Right kidney (tissue), 9 donors: ENCODE measurements around the gene ACAD11.
A peak's percentile ranks its signal among the peaks of the same experiment; 100 is the strongest.

Experiments
- DNase-seq: peaks from one replicate; pipeline ENCODE4 v3.0.0-alpha.2; 2016
- long read RNA-seq, 8 donors: transcript quantifications; one replicate each; lab custom pipeline, GENCODE V29; 2026

Gene ACAD11, protein sequence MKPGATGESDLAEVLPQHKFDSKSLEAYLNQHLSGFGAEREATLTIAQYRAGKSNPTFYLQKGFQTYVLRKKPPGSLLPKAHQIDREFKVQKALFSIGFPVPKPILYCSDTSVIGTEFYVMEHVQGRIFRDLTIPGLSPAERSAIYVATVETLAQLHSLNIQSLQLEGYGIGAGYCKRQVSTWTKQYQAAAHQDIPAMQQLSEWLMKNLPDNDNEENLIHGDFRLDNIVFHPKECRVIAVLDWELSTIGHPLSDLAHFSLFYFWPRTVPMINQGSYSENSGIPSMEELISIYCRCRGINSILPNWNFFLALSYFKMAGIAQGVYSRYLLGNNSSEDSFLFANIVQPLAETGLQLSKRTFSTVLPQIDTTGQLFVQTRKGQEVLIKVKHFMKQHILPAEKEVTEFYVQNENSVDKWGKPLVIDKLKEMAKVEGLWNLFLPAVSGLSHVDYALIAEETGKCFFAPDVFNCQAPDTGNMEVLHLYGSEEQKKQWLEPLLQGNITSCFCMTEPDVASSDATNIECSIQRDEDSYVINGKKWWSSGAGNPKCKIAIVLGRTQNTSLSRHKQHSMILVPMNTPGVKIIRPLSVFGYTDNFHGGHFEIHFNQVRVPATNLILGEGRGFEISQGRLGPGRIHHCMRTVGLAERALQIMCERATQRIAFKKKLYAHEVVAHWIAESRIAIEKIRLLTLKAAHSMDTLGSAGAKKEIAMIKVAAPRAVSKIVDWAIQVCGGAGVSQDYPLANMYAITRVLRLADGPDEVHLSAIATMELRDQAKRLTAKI
- long read RNA-seq, donor 1, full-length matches to known transcripts: 7 of 18 reads
- long read RNA-seq, donor 1, partial matches to known transcripts: 11 of 18 reads
- long read RNA-seq, donor 1, other reads (novel, unspliced or antisense): 0 of 18 reads
- long read RNA-seq, donor 2: 0 reads
- long read RNA-seq, donor 3, full-length matches to known transcripts: 2 of 9 reads
- long read RNA-seq, donor 3, partial matches to known transcripts: 7 of 9 reads
- long read RNA-seq, donor 3, other reads (novel, unspliced or antisense): 0 of 9 reads
- long read RNA-seq, donor 4, full-length matches to known transcripts: 7 of 7 reads
- long read RNA-seq, donor 4, partial matches to known transcripts: 0 of 7 reads
- long read RNA-seq, donor 4, other reads (novel, unspliced or antisense): 0 of 7 reads
- long read RNA-seq, donor 5, full-length matches to known transcripts: 6 of 6 reads
- long read RNA-seq, donor 5, partial matches to known transcripts: 0 of 6 reads
- long read RNA-seq, donor 5, other reads (novel, unspliced or antisense): 0 of 6 reads
- long read RNA-seq, donor 6, full-length matches to known transcripts: 6 of 6 reads
- long read RNA-seq, donor 6, partial matches to known transcripts: 0 of 6 reads
- long read RNA-seq, donor 6, other reads (novel, unspliced or antisense): 0 of 6 reads
- long read RNA-seq, donor 7, full-length matches to known transcripts: 2 of 2 reads
- long read RNA-seq, donor 7, partial matches to known transcripts: 0 of 2 reads
- long read RNA-seq, donor 7, other reads (novel, unspliced or antisense): 0 of 2 reads
- long read RNA-seq, donor 8, full-length matches to known transcripts: 5 of 5 reads
- long read RNA-seq, donor 8, partial matches to known transcripts: 0 of 5 reads
- long read RNA-seq, donor 8, other reads (novel, unspliced or antisense): 0 of 5 reads

DNA sequence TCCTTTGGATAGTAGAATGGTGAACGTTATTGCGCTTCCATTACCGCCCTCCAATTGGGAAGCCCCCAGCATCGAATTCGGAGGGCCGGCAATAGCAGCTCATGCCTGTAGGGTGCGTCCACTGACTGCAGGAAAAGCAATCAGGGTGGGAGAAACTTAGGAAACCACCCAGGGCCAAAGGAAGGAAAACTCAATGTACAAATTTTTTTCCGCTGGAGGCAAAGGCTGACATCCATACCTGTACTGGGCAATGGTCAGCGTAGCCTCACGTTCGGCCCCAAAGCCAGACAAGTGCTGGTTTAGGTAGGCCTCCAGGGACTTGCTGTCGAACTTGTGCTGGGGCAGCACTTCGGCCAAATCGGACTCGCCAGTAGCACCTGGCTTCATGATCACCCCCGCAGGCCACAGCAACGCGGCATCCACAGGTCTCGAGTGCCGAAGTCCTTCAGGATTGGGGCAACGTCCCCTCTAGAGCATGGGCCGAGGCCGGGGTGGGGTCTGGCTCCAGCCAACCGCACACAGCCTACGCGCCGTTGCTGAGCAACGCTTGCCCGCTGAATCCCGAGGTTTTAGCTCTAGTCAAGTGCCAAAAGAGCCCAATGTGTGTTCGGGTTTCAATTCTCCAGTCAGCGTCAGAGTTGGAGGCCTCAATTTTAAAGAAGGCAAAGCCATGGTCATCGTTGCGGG, at the start of gene ACAD11:
ACAD11 (minus strand) TSS at position 445 of the 687 bp plus-strand sequence; CDS start at position 387, 58 bp downstream.
- DNase-seq: peak; percentile 89

DNA sequence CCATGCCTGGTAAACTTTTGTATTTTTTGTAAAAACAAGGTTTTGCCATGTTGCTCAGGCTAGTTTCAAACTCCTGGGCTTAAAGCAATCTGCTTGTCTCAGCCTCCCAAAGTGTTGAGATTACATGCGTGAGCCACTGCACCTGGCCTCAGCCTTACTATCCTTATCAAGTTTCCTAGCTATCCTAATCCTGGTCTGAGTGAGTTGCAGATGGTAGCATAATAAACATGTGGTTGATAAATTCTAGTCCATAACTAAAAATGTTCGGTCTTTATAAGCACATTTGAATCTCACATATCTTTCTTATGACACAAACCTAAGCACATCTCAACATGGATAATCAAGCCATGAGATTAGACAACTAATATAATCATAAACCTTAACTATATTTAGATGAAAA, 44.1 kb upstream of the ACAD11 start:
- DNase-seq: no peak

DNA sequence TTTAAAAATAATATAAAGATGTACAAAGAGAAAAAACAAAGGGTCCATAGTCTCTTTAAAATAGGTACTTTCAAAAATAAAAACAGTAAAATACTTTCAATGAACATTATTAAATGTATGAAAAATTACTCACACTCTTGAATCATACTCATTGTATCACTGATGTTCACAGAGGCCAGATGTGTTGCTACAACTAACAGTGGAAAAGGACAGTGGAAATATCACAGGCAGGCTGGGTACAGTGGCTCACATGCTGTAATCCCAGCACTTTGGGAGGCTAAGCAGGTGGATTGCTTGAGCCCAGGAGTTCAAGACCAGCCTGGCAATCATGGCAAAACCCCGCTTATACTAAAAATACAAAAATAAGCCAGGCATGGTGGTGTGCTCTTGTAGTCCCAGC, 35.8 kb upstream of the ACAD11 start:
- DNase-seq: no peak

DNA sequence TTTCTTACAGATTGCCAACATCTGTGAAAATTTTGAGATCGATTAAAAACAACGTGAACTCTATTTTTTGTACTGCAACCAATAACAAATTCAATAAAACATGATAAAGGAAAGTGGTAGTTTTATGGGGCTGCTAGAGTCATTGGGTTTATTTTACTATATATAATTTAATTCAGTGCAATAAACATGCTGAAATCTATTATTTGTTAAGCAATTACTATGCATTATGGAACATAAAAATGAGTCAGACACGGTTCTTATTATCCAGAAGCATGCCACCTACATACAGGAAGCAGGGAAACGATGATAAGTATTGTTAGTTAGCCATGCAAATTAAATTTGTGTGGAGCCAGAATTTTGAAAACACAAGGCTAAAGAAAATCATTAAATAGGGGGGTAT, 35.4 kb upstream of the ACAD11 start:
- no peak for DNase-seq

DNA sequence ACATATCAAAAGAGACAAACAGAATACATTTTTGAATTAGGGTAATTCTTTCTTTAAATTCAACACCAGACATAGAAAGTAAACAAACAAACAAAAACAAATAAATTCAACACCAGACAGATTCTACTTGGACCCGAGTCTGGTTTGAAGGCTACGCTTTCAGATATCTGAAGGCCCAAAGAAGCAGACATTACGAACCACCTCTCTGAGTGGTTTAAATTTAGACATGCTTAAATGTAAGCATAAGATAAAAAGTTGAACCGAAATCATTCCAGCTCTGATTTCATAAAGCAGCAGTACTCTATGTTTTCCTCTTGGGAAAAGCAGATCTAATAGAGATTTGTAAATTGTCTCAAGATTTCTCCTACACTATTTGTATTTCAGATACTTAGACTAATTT, 30.4 kb upstream of the ACAD11 start:
- no peak for DNase-seq

DNA sequence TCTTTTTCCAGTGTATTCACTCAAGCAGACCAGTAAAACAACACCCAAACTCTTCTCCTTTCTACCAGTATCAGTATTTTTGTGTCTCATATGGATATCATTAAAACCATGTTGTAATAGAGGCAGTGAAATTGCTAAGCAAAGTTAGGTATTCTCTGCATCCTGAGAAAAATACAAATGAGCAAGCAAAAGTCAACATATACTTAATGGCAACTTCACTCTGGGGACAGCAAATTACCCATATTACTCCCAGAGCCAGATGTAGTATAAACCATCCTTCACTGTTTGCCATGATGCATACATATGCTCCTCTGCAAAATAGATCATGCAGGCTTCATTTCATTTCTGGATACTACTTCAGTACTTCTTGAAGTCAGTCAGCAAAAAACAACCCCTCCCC, 22.6 kb upstream of the ACAD11 start:
- no peak for DNase-seq

DNA sequence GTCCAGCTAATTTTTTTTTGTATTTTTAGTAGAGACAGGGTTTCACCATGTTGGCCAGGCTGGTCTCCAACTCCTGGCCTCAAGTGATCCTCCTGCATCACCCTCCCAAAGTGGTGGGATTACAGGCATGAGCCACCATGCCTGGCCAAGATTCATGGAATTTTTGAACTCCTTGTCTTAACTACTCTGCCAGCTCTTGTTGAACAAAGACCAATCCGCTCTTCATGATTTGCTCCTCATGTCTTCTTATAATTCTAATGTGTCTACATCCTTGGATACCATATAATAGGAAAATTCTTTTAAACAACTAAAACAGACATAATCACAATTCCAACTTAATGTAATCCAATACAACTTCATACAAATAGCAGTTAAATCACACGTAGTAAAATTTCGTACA, 21.8 kb upstream of the ACAD11 start:
- no peak for DNase-seq

DNA sequence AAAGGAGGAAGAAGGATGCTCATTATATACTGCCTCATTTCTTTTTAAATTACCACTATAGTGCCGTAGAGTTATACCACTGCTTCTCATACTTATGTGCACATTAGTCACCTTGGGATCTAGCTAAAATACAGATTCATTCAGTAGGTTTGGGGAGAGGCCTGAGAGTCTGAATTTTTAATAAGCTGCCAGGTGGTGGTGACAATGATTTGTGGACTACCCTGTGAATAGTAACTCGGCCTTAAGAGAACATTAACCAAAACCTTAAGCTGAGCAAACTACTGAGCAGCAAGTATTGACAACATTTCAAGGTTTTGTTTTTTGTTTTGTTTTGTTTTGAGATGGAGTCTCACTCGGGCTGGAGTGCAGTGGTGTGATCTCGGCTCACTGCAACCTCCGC, 20.3 kb upstream of the ACAD11 start:
- DNase-seq: no peak

DNA sequence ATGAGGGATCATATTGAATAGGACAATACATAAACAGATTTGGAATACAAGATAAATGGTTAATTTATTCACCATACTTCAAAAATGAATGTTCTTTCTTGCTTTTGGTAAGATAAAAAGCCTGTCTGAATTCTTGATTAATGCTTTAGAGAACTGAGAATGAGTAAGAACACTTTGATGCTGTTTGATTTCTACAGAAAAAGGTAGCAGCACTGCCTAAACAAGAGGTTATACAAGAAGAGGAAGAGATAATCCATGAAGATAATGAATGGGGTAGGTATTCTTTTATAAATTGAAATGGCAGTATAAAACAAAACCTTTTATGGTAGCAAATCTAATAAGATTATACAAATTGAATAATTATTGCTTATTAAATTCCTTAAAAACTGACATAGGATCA, 15.8 kb upstream of the ACAD11 start:
- DNase-seq: no peak

DNA sequence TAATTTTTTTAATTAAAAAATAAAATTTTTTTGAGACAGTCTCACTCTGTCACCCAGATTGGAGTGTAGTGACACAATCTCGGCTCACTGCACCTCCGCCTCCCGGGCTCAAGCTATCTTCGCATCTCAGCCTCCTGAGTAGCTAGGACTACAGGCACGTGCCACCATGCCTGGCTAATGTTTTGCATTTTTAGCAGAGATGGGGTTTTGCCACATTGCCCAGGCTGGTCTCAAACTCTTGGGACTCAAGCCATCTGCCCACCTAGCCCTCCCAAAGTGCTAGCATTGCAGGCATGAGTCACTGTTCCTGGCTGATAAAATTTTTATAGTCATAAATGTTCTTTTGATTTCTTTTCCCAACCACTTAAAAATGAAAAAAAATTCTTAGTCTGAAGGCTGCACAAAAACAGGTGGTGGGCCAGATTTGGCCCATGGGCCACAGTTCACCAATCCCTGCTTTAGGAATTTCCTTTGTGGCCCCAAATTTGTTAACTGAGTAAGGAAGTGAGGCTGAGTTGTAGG, 9.7 kb upstream of the ACAD11 start:
- DNase-seq: no peak

DNA sequence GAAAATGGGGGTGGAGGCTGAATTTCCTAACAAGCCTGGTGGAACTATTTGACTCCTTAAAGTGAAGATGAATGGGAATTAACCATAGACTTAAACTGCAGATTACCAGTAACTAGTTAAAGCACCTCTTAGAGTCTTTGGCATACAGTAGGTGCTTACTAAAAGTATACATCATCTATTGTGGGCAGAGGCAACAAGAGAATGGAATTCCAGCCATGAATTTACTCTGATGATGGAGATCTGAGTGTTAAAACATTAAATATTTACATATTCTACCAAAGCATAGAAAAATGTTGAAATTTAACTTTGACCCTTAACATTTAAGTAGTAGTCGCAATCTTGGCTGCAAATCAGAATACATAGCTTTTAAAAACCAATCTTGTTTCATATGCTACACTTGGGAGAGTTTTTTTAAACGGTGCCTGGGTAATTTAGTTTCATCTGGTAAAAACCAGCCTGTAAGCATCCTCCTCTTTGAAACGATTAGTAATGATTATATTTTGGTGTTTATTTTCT, 5.7 kb upstream of the ACAD11 start:
- DNase-seq: no peak

DNA sequence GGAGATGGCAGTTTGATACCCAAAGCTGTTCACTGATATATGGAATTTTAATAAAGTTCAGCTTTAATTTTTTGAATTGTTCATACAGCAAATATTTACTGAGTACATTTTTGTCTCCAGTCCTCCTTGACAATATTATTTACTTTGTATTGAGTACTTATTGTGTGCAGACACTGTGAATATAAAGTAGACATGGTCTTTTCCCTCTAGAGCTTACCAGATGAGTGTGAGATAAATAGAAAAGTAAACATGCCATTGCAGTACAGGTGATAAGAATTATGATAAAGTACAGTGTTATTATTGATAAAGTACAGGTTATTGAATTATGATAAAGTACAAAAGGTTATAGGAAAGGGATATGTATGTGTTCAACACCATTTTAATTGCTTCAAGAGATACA, 2.6 kb upstream of the ACAD11 start:
- DNase-seq: no peak

DNA sequence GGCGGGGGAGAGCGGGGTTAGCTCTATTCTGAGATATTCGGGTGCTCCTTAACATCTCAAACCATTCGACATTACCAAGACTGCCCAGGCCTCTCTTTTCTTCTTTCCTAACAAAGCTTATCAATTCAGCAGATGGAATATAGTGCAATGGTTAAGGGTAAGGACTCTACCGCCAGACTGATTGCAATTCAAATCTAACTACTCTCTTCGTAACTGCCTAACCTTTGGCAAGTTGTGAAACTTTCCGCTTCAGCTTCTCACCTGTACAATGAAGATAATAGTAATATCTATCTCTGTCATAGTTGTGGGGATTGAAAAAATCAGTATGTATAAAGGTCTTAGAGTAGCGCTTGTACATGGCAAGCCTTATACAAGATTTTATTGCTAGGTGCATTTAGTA, 1.5 kb upstream of the ACAD11 start:
- DNase-seq: peak; percentile 16

DNA sequence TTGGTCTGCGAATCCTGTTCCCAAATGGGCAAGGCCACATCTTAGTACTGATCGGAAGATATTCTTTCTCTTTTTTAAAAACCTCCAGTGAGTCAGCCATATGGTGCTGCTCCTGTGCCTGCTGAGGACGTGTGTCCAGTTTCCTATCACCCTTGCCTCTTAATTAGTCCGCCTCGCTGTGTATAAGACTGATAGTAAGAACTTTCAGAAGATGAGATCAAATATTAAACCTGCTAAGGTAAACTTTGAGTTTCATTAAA, 1.1 kb upstream of the ACAD11 start:
- DNase-seq: no peak

DNA sequence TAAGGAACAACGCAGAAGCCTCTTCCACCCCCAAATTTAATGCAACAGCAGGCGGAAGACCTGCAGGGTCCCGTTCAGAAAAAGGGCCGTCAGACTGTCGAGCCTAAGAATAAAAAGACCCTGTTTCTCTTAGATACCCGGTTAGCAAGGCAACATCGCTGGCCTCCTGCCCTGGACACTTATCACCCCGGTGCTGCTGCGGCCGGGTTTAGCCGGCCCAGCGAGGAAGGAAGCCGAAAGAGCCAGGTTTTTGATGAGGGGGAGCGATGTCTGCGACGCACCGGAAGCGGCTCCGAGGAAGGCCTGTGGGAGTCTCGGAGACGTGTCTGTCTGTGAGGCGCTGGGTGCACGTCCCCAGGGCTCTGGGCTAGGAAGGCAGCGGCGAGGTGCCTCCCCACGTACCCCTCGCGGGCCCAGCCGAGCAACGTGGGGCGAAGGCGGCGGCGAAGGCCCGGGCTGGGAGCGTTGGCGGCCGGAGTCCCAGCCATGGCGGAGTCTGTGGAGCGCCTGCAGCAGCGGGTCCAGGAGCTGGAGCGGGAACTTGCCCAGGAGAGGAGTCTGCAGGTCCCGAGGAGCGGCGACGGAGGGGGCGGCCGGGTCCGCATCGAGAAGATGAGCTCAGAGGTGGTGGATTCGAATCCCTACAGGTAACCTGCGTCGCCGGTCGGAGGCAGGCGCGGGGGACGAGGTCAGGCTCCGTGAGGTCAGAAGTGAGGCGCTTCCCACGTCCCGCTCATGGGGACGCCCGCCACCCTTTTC, 622 bp upstream of the ACAD11 start, which contains the start of gene UBA5:
UBA5 (plus strand) TSS at position 278 of the 759 bp plus-strand sequence; CDS start at position 487, 209 bp downstream.
- DNase-seq: peak; percentile 93

DNA sequence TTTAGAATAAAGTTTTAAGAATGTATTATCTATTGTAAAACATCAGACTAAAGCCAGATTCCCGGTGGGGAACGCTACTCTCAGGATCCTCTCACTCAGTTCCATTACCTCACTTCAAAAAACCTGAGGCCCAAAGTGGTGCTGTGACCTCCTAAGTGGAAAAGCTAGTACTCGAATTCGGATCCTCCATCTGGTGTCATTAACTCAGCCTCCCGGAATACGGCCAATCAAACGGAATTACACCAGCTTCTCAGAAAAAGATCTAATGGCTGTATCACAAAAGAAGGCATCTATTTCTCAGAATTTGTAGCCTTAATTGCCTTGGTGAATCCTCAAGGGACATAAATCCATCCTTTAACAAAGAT, 627 bp downstream of the ACAD11 start:
- DNase-seq: no peak

DNA sequence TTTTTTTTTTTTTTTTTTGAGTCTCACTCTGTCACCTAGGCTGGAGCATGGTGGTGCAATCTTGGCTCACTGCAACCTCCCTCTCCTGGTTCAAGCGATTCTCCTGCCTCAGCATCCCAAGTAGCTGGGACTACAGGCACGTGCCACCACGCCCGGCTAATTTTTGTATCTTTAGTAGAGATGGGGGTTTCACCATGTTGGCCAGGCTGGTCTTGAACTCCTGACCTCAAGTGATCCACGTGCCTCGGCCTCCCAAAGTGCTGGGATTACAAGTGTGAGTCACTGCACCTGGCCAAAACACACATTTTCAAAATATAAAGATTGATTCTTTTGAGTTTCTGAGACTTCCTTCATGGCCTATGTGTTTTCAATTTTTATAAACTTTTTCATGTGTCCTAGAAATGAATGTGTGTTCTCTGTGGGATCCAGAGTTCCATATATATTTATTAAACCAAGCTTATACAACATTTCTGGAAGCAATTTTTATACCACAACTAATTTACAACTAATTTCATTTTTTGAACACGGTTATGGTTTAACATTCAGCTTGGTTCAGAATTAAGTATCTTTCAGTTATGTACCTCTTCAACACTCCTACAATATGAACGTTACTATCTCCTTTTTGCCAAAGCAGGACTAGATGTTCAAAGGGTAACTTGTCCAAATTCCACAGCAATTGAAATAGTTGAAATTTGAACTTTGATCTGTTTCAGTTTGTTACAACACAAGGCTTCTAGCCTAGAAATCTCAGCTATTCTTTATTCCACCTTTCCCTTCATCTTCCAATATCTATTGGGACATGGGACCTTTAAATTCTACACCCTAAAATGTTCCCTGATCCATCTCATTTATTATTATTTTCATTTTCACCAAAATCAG, 1.5 kb downstream of the ACAD11 start:
- no peak for DNase-seq

DNA sequence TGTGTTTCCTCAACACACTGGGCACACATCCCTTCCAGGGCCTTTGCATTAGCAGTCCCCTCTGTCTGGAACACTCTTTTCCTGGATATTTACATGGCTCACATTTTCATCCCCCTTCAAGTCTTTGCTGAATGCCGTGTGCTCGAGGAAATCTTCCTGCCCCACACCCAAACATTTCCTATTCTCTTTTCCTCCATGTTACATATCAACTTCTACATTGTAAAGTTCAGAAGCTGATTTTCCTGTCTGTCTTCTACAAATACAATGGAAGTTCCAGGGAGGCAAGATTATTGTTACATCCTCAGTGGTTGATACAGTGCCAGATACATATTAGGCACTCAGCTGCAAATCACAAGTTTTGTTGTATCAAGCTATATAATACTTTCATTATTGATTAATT, 4.1 kb downstream of the ACAD11 start:
- DNase-seq: no peak

DNA sequence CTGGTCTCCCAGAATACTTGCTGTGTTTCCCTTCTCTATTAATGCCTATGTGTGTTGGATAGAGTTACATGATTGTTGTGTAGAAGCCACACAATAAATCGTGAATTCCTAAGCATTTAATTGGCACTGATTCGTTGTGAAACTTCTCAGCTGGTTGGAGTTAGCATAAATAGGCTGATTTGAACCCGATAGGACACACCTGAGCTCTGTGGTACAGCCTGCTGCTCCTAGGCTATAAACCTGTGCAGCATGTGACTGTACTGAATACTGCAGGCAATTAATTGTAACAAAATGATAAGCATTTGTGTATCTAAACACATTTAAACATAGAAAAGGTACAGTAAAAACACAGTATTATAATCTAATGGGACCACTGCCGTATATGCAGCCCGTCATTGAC, 4.9 kb downstream of the ACAD11 start:
- DNase-seq: no peak
